T-cell (primary cell): Measurements from ENCODE around the gene ZNF774. TPM values are rescaled to one million over a fixed set of nuclear protein-coding genes. Genes with fewer than 3 reads are reported as not detected.
"Not testable (repeated sequence)": the region's sequence is repeated elsewhere in the genome, so short reads cannot be mapped to it uniquely, and the experiment has no call there.

Source experiments
- ATAC-seq, 4 experiments: fragments of 200-7000 bp in 3 of 4; fragments of 150-1000 bp in 1 of 4; cut with Tn5 transposase; replicated peaks in 1 of 4; 1 replicate in 3 of 4; 2 replicates in 1 of 4; pipeline ENCODE4 v1.10.0; 2021; ENCODE audit warnings: moderate library complexity in 3 of 4, mild to moderate bottlenecking in 2 of 4, moderate number of reproducible peaks in 1 of 4
- CTCF ChIA-PET, 2 donors: fragments of 300-600 bp; sonication (Branson Sonifier 250); formaldehyde crosslinking; loops; one replicate each; lab custom pipeline; 2022; ENCODE audit warnings: antibody characterized with exemption in 2 of 2; lab: Charles Lee
- POLR2A ChIA-PET, 2 donors: fragments of 300-600 bp; sonication (Branson Sonifier 250); formaldehyde crosslinking; loops; one replicate each; lab custom pipeline; 2022; ENCODE audit warnings: antibody characterized with exemption in 2 of 2; lab: Charles Lee
- DNase-seq, 35 experiments: peaks; one replicate each; pipeline versions ENCODE4 v3.0.0 to v3.0.0-alpha.2; 2013 to 2023
- H3K27ac ChIP-seq: one replicate; pipeline ENCODE4 v1.5.1; 2013; ENCODE audit warnings: low read length
- H3K27me3 ChIP-seq, 2 experiments: replicated peaks in 1 of 2; 1 replicate in 1 of 2; 2 replicates in 1 of 2; pipeline versions ENCODE4 v1.6.1 to v1.7.0; 2013; ENCODE audit warnings: low read length in 1 of 2, mixed read lengths in 1 of 2; ENCODE audit not compliant: control insufficient read depth in 2 of 2, insufficient read depth in 2 of 2; ENCODE audit errors: extremely low read depth in 1 of 2
- H3K36me3 ChIP-seq, 2 donors: 1 replicate in 1 of 2; 2 replicates in 1 of 2; pipeline versions ENCODE4 v1.6.1 to v1.7.0; 2013; ENCODE audit warnings: low read length in 1 of 2; ENCODE audit not compliant: control insufficient read depth in 2 of 2, insufficient read depth in 1 of 2; ENCODE audit errors: extremely low read depth in 1 of 2
- H3K4me1 ChIP-seq, 2 experiments: 1 replicate in 1 of 2; 2 replicates in 1 of 2; pipeline versions ENCODE4 v1.6.1 to v1.7.0; 2013; ENCODE audit warnings: low read length in 2 of 2, mixed read lengths in 1 of 2; ENCODE audit not compliant: insufficient read depth in 2 of 2, control insufficient read depth in 1 of 2; ENCODE audit errors: extremely low read depth in 1 of 2
- H3K4me3 ChIP-seq, 2 donors: 1 replicate in 1 of 2; 2 replicates in 1 of 2; pipeline versions ENCODE4 v1.5.1 to v1.7.0; 2013; ENCODE audit warnings: mild to moderate bottlenecking in 2 of 2, low read length in 1 of 2, moderate library complexity in 1 of 2; ENCODE audit not compliant: control insufficient read depth in 1 of 2; ENCODE audit errors: extremely low read depth in 1 of 2
- H3K9me3 ChIP-seq: 2 replicates; pipeline ENCODE4 v1.7.0; 2013
- H3K27ac Mint-ChIP-seq, 2 donors: one replicate each; pipeline ENCODE4 v1.8.0; 2020 to 2021; ENCODE audit warnings: mild to moderate bottlenecking in 2 of 2, mixed read lengths in 2 of 2
- H3K27me3 Mint-ChIP-seq, 2 donors: one replicate each; pipeline ENCODE4 v1.8.0; 2021 to 2022; ENCODE audit warnings: mixed read lengths in 2 of 2
- H3K36me3 Mint-ChIP-seq: one replicate; pipeline ENCODE4 v1.8.0; 2021; ENCODE audit warnings: mixed read lengths
- H3K4me1 Mint-ChIP-seq, 3 donors: one replicate each; pipeline ENCODE4 v1.8.0; 2020 to 2022; ENCODE audit warnings: mixed read lengths in 3 of 3, mild to moderate bottlenecking in 1 of 3
- H3K4me3 Mint-ChIP-seq, 3 donors: one replicate each; pipeline ENCODE4 v1.8.0; 2020 to 2022; ENCODE audit warnings: mild to moderate bottlenecking in 3 of 3, mixed read lengths in 3 of 3, moderate library complexity in 3 of 3
- H3K9me3 Mint-ChIP-seq, 3 donors: one replicate each; pipeline ENCODE4 v1.8.0; 2020 to 2022; ENCODE audit warnings: mixed read lengths in 3 of 3
- WGBS: methylation state at CpG from one replicate; pipeline ENCODE4 v1.1.5; 2013; ENCODE audit warnings: missing lambda C conversion rate; ENCODE audit not compliant: insufficient coverage; 5-methylcytosine and 5-hydroxymethylcytosine counted together
- total RNA-seq, 35 experiments: library from RNA in 6 of 35; stranded (reverse) in 6 of 35; fragments of 120-200 nt in 1 of 35; gene quantifications; one replicate each; pipeline versions ENCODE4 v1.2.1 to v1.2.4 and lab custom pipeline; 2013 to 2026

The ZNF774 gene
- total RNA-seq, 5 donors from 2014 or later (not counting 1 experiment from before 2014, with no cell fraction given) = 0.61 to 0.85 (median 0.70) TPM

DNA sequence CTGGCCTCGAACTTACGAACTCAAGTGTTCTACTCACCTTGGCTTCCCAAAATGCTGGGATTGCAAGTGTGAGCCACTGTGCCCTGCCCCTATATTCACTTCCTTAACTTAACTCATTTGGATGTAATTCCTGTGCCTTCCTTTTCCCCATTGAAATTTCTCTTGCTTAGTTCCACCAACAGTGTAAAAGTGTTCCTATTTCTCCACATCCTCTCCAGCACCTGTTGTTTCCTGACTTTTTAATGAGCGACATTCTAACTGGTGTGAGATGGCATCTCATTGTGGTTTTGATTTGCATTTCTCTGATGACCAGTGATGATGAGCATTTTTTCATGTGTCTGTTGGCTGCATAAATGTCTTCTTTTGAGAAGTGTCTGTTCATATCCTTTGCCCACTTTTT lies 57.5 kb downstream of the ZNF774 start:
- peaks cover 30 to 55% of the 10 kb centered on the region in 2 experiments for H3K4me1 ChIP-seq
- H3K4me3 Mint-ChIP-seq, H3K9me3 Mint-ChIP-seq, DNase-seq, H3K9me3 ChIP-seq, H3K36me3 ChIP-seq, ATAC-seq, H3K27me3 ChIP-seq, H3K4me3 ChIP-seq, H3K27me3 Mint-ChIP-seq, H3K27ac ChIP-seq, CTCF ChIA-PET, POLR2A ChIA-PET: not testable (repeated sequence)
- Mint-ChIP-seq H3K4me1 (peaks cover 85 to 86% (median 86%) of the 10 kb centered on the region in 3 donors), H3K36me3 (peaks cover 22% of the 10 kb centered on the region), H3K27ac (peak overlapping the region in 1 of 2 donors; percentile 60)
- WGBS = 100% methylated on average over 2 of the region's 3 CpGs

DNA sequence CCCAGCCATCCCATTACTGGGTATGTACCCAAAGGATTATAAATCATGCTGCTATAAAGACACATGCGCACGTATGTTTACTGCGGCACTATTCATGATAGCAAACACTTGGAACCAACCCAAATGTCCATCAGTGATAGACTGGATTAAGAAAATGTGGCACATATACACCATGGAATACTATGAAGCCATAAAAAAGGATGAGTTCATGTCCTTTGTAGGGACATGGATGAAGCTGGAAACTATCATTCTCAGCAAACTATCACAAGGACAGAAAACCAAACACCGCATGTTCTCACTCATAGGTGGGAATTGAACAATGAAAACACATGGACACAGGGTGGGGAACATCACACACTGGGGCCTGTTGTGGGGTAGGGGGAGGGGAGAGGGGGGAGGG lies 58.2 kb downstream of the ZNF774 start:
- H3K27me3 ChIP-seq, DNase-seq, H3K9me3 ChIP-seq, H3K27me3 Mint-ChIP-seq, CTCF ChIA-PET, POLR2A ChIA-PET, H3K4me3 ChIP-seq, H3K9me3 Mint-ChIP-seq, ATAC-seq, H3K27ac ChIP-seq, H3K36me3 ChIP-seq, H3K4me3 Mint-ChIP-seq: not testable (repeated sequence)
- Mint-ChIP-seq H3K4me1 (peaks cover 85 to 86% (median 85%) of the 10 kb centered on the region in 3 donors), H3K27ac (peak overlapping the region in 1 of 2 donors; percentile 60), H3K36me3 (peaks cover 22% of the 10 kb centered on the region)
- H3K4me1 ChIP-seq = peaks cover 31 to 55% of the 10 kb centered on the region in 2 experiments
- no CpG with 5 or more reads among the region's 4 CpGs for WGBS

DNA sequence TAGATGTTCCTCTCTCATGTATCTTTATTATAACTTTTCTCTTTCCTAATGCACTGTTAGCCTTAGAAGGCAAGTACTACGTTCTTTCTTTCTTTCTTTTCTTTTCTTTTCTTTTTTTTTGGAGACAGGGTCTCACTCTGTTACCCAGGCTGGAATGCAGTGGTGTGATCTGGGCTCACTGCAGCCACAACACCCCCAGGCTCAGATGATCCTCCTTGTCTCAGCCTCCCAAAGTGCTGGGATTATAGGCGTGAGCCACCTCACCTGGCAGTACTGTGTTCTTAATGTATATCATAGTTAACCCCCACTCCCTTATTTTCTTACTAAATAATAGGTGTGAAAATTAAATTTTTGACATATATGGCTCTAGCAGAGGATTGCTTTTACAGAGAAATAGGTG lies 59.1 kb downstream of the ZNF774 start:
- Mint-ChIP-seq H3K27ac (peak overlapping the region in 1 of 2 donors; percentile 67), H3K4me3 (no peak overlapping the region), H3K4me1 (peaks cover 83 to 88% (median 85%) of the 10 kb centered on the region in 3 donors), H3K36me3 (peaks cover 30% of the 10 kb centered on the region), H3K27me3 (no peaks in the 10 kb centered on the region), H3K9me3 (peaks cover 0 to 3% (median 3%) of the 10 kb centered on the region in 3 donors)
- ChIA-PET CTCF (no interaction called here), POLR2A (no interaction called here)
- H3K4me3 ChIP-seq = no peak overlapping the region
- H3K4me1 ChIP-seq = peaks cover 31 to 58% of the 10 kb centered on the region in 2 experiments
- ATAC-seq (no peak), DNase-seq (no peak)
- H3K27me3 ChIP-seq = no peaks in the 10 kb centered on the region
- no peaks in the 10 kb centered on the region for H3K9me3 ChIP-seq
- H3K36me3 ChIP-seq = no peaks in the 10 kb centered on the region
- H3K27ac ChIP-seq = no peak overlapping the region
- 100% methylated on average over 1 of the region's 2 CpGs for WGBS

Other genes starting within 250 kb of the ZNF774 start
- gene IDH2, start 249.8 kb upstream of the ZNF774 start, total RNA-seq = 10 to 100 TPM; 45.8 to 56.1 (median 49.2) TPM
- 10 to 100 TPM; 11.7 to 34.7 (median 25.4) TPM for gene SEMA4B, start 151.0 kb upstream of the ZNF774 start, total RNA-seq
- 100 to 1,000 TPM; 112 to 201 (median 139) TPM for gene CIB1, start 118.3 kb upstream of the ZNF774 start, total RNA-seq
- gene GDPGP1, start 118.1 kb upstream of the ZNF774 start, total RNA-seq = 10 to 100 TPM in 3 of 5 donors, 1 to 10 TPM in 2; 7.9 to 14.5 (median 12.1) TPM
- 1 to 10 TPM in 2 of 5 donors, under 1 TPM in 3; 0.46 to 1.7 (median 0.70) TPM for gene TTLL13, start 102.7 kb upstream of the ZNF774 start, total RNA-seq
- 10 to 100 TPM; 44.5 to 53.1 (median 46.1) TPM for gene NGRN, start 86.6 kb upstream of the ZNF774 start, total RNA-seq
- 100 to 1,000 TPM; 125 to 158 (median 127) TPM for gene IQGAP1, start 36.0 kb downstream of the ZNF774 start, total RNA-seq
- gene CRTC3, start 177.6 kb downstream of the ZNF774 start, total RNA-seq = 100 to 1,000 TPM in 1 of 5 donors, 10 to 100 TPM in 4; 88.3 to 119 (median 89.1) TPM